ENCODE results near the gene ARHGAP31.

ARHGAP31 gene

DNA sequence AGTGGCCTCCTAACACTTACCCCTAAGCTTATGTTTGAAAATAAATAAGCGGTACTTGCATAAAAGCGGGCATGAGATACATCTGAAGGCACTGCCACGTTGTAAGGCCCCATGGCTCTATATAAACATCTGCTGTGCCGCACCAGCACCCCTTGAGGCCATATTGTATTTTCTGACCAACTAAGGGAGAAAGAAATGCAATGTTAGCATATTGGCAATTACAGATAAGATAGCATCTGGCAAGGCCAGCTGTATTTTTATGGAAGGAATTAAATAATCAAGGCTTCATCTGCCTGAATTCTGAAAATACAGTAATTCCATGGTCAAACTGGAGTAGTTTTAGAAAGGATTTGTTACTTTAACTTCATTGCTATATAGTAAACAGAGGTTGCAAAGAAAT is 140.5 kb downstream of the ARHGAP31 start:
- Histone ChIP-seq H3K9me3 (ENCODE audit: low read length) (peaks cover 4% of the 10 kb centered on the region; the same call in 1 of the 2 replicates), H3K79me2 (ENCODE audit: insufficient read depth, low read length) (no peaks in the 10 kb centered on the region), H3K4me2 (ENCODE audit: low read length) (no peak overlapping the region), H2AFZ (ENCODE audit: low read length) (no peak overlapping the region), H3K36me3 (ENCODE audit: insufficient read depth, low read length) (peaks cover 80% of the 10 kb centered on the region), H3K4me1 (ENCODE audit: insufficient read depth, low read length, severe bottlenecking) (no peaks in the 10 kb centered on the region), H3F3A (ENCODE audit: insufficient read depth, low read length) (no peaks in the 10 kb centered on the region), H4K20me1 (ENCODE audit: insufficient read depth, low read length) (no peaks in the 10 kb centered on the region), H3K9ac (ENCODE audit: low read length) (no peak overlapping the region), H3K27ac (ENCODE audit: low read depth, low read length, poor library complexity, severe bottlenecking) (no peak overlapping the region), H3K4me3 (ENCODE audit: low read depth, low read length, poor library complexity, severe bottlenecking) (no peak overlapping the region), H3K27me3 (ENCODE audit: insufficient read depth, low read length) (no peaks in the 10 kb centered on the region), H3K9me2 (ENCODE audit: low read depth, low read length) (no peaks in the 10 kb centered on the region)
- TF ChIP-seq, protein P1, sequence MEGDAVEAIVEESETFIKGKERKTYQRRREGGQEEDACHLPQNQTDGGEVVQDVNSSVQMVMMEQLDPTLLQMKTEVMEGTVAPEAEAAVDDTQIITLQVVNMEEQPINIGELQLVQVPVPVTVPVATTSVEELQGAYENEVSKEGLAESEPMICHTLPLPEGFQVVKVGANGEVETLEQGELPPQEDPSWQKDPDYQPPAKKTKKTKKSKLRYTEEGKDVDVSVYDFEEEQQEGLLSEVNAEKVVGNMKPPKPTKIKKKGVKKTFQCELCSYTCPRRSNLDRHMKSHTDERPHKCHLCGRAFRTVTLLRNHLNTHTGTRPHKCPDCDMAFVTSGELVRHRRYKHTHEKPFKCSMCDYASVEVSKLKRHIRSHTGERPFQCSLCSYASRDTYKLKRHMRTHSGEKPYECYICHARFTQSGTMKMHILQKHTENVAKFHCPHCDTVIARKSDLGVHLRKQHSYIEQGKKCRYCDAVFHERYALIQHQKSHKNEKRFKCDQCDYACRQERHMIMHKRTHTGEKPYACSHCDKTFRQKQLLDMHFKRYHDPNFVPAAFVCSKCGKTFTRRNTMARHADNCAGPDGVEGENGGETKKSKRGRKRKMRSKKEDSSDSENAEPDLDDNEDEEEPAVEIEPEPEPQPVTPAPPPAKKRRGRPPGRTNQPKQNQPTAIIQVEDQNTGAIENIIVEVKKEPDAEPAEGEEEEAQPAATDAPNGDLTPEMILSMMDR (IDR thresholded peaks at IDR 0.05; ENCODE audit: low read length) = no peak
- TF ChIP-seq EZH2 (IDR thresholded peaks at IDR 0.05; ENCODE audit: borderline replicate concordance, low read length) = no peak

DNA sequence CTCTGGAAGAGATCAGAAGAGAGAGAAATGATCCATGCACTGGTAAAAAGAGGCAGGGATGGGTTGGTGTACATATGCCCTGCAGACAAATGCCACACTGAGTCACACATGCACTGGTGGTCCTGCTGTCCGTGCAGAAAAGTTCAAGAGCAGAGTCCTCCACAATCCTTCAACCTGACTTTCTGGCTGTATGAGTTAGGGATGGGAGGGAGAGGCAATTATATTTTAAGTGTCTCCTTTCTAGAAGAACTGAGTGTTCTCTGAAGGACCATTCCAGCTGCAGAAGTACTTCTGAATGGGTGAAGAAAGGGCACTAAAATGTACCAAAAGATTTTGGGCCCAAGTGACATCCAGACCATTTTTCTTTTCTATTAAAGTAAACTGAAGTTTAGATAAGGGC is 142.8 kb downstream of the ARHGAP31 start:
- H3K4me1 ChIP-seq (ENCODE audit: insufficient read depth, low read length, severe bottlenecking) = no peaks in the 10 kb centered on the region
- no peaks in the 10 kb centered on the region for H3K27me3 ChIP-seq (ENCODE audit: insufficient read depth, low read length)
- H3K9ac ChIP-seq (ENCODE audit: low read length) = no peak overlapping the region
- no peaks in the 10 kb centered on the region for H3K9me2 ChIP-seq (ENCODE audit: low read depth, low read length)
- H3K27ac ChIP-seq (ENCODE audit: low read depth, low read length, poor library complexity, severe bottlenecking) = no peak overlapping the region
- H3K4me3 ChIP-seq (ENCODE audit: low read depth, low read length, poor library complexity, severe bottlenecking) = no peak overlapping the region
- H3K9me3 ChIP-seq (ENCODE audit: low read length) = peaks cover 4% of the 10 kb centered on the region
- H3K4me2 ChIP-seq (ENCODE audit: low read length) = no peak overlapping the region
- peaks cover 77% of the 10 kb centered on the region for H3K36me3 ChIP-seq (ENCODE audit: insufficient read depth, low read length)
- no peak overlapping the region for H2AFZ ChIP-seq (ENCODE audit: low read length)
- no peaks in the 10 kb centered on the region for H4K20me1 ChIP-seq (ENCODE audit: insufficient read depth, low read length)
- TF ChIP-seq, protein P1 (IDR thresholded peaks at IDR 0.05; ENCODE audit: low read length) = no peak
- no peak for TF ChIP-seq EZH2 (IDR thresholded peaks at IDR 0.05; ENCODE audit: borderline replicate concordance, low read length)
- H3K79me2 ChIP-seq (ENCODE audit: insufficient read depth, low read length) = no peaks in the 10 kb centered on the region
- no peaks in the 10 kb centered on the region for H3F3A ChIP-seq (ENCODE audit: insufficient read depth, low read length)

DNA sequence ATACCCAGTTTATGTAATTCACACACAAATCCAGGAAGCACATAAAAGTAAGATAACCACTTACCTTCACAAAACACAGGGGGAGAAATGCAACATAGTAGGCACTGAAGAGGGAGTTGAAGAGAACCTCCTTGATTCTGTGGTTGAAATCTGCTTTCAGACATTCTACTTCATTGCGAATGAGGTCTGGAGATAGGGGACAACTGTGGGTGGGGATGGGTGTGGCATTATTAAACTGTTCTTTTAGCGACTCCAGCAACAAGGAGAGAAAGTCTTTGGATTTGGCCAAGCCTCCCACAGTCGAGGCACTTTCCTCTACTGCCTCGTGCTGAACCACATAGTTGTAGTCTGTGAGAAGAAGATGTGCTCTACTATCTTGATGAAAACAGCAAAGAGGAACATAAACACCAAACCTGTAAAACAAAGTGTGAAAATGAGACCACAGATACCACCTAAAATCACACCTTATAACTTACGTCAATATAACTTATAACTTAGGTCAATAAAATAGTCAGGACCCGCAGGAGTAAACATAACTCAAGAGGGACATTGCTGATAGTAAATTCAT is 143.6 kb downstream of the ARHGAP31 start:
- H3K9me2 ChIP-seq (ENCODE audit: low read depth, low read length) = no peaks in the 10 kb centered on the region
- H2AFZ ChIP-seq (ENCODE audit: low read length) = no peak overlapping the region
- H3F3A ChIP-seq (ENCODE audit: insufficient read depth, low read length) = no peaks in the 10 kb centered on the region
- H3K9me3 ChIP-seq (ENCODE audit: low read length) = peaks cover 4% of the 10 kb centered on the region
- H3K9ac ChIP-seq (ENCODE audit: low read length) = no peak overlapping the region
- TF ChIP-seq, protein P1 (IDR thresholded peaks at IDR 0.05; ENCODE audit: low read length) = no peak
- no peak for TF ChIP-seq EZH2 (IDR thresholded peaks at IDR 0.05; ENCODE audit: borderline replicate concordance, low read length)
- no peaks in the 10 kb centered on the region for H3K79me2 ChIP-seq (ENCODE audit: insufficient read depth, low read length)
- H3K36me3 ChIP-seq (ENCODE audit: insufficient read depth, low read length) = peaks cover 80% of the 10 kb centered on the region
- no peak overlapping the region for H3K27ac ChIP-seq (ENCODE audit: low read depth, low read length, poor library complexity, severe bottlenecking)
- no peak overlapping the region for H3K4me3 ChIP-seq (ENCODE audit: low read depth, low read length, poor library complexity, severe bottlenecking)
- no peaks in the 10 kb centered on the region for H3K27me3 ChIP-seq (ENCODE audit: insufficient read depth, low read length)
- no peaks in the 10 kb centered on the region for H4K20me1 ChIP-seq (ENCODE audit: insufficient read depth, low read length)
- no peak overlapping the region for H3K4me2 ChIP-seq (ENCODE audit: low read length)
- H3K4me1 ChIP-seq (ENCODE audit: insufficient read depth, low read length, severe bottlenecking) = no peaks in the 10 kb centered on the region
